ENCODE results near the gene KANSL3. TPM values are rescaled to one million over a fixed set of nuclear protein-coding genes. Genes with fewer than 3 reads are reported as not detected.
A peak's percentile ranks its signal among the peaks of the same experiment; 100 is the strongest.

Gene KANSL3
- total and polyA plus RNA-seq, 9 of the 15 experiments (the other 6 are each of a cell fraction or from before 2014, with no cell fraction given), result 11.3 to 43.7 (median 27.9) TPM

DNA sequence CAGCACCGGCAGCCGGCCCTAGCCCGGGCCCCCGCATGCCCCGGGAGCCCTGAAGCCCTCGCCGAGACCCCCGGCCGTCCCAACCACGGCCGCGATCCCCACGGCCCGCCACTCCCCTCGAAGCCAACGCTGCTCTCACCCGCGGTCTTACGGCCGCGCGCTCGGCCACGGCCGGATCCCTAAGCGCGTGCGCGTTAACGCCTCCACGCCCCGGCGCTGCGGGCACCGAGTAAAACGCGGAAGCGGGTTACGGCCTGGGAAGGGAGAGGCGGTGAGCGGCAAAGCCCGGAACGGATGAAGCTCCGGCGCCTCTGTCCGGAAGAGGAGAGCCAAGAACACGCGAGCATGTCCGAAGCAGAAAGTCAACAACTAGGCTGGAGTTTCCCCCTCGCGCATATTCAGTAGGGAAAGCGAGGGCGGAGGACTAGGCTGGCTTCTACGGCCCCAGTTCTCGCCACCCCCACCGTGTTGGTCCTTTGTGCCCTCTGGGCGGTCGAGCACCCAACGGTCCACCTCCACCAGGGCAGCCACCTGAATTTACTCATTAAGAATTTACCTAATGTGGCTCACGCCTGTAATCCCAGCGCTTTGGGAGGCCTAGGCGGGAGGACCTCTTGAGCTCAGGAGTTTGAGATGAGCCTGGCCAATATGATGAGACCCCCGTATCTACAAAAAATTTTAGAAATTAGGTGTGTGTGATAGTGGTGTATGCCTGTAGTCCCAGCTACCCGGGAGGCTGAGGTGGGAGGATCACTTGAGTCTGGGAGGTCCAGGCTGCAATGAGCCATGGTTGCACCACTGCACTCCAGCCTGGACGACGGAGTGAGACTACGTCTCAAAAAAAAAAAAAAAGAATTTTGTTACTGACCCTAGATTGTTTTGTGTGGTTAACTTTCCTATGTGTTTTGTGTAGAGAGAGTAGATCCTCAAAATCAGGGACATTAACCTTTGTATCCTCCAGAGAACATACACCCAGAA, at the start of gene KANSL3 (continued):
- TF ChIP-seq, protein P1, sequence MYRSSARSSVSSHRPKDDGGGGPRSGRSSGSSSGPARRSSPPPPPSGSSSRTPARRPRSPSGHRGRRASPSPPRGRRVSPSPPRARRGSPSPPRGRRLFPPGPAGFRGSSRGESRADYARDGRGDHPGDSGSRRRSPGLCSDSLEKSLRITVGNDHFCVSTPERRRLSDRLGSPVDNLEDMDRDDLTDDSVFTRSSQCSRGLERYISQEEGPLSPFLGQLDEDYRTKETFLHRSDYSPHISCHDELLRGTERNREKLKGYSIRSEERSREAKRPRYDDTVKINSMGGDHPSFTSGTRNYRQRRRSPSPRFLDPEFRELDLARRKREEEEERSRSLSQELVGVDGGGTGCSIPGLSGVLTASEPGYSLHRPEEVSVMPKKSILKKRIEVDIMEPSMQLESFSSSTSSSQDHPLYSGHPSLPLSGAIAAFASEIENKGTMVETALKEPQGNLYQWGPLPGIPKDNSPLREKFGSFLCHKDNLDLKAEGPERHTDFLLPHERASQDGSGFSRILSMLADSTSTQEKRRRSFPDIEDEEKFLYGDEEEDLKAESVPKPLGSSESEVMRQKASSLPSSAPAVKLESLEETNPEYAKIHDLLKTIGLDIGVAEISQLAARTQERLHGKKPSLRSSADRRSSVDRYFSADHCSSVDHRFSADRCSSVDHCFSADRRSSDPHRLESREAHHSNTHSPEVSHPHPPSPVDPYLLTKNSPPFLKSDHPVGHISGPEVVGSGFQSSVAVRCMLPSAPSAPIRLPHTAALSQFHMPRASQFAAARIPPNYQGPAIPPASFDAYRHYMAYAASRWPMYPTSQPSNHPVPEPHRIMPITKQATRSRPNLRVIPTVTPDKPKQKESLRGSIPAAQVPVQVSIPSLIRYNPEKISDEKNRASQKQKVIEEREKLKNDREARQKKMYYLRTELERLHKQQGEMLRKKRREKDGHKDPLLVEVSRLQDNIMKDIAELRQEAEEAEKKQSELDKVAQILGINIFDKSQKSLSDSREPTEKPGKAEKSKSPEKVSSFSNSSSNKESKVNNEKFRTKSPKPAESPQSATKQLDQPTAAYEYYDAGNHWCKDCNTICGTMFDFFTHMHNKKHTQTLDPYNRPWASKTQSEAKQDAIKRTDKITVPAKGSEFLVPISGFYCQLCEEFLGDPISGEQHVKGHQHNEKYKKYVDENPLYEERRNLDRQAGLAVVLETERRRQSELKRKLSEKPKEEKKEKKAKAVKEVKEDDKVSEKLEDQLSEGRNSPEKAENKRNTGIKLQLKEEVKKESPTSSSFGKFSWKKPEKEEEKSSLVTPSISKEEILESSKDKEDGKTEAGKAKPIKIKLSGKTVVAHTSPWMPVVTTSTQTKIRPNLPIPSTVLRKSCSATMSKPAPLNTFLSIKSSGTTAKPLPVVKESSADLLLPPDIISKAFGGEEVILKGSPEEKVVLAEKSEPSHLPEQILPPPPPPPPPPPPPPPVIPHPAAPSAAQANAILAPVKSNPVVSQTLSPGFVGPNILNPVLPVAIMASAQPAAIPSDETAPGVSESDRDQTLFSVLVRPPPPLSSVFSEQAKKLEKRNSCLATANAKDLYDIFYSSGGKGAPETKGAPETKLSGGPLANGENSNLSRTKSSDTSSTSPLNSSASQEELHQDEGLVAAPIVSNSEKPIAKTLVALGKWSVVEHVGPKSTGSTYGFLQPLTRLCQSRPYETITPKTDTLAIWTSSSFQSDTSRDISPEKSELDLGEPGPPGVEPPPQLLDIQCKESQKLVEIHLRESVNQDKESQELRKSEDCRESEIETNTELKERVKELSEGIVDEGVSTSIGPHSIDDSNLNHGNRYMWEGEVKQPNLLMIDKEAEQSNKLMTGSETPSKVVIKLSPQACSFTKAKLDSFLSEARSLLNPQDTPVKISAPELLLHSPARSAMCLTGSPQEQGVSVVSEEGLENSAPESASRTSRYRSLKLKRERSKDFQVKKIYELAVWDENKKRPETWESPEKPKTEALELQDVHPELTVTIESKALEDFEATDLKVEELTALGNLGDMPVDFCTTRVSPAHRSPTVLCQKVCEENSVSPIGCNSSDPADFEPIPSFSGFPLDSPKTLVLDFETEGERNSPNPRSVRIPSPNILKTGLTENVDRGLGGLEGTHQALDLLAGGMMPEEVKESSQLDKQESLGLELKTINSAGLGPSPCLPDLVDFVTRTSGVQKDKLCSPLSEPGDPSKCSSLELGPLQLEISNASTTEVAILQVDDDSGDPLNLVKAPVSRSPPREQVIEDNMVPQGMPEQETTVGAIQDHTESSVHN (IDR thresholded peaks at IDR 0.05; ENCODE audit: borderline replicate concordance in 1 of 2, low read depth in 1 of 2), result no peak
- TF ChIP-seq ZSCAN32 (CRISPR knock-in tag; IDR thresholded peaks at IDR 0.05) (no peak), NCOA1 (IDR thresholded peaks at IDR 0.05; ENCODE audit: low read depth) (0 out of 2 replicates have a peak, but pooled peaks have one; percentile 26), ZNF766 (CRISPR knock-in tag; conservative IDR thresholded peaks at IDR 0.05) (0 out of 2 replicates have a peak, but pooled peaks have one; percentile 32), ETV1 (tag; conservative IDR thresholded peaks at IDR 0.05; ENCODE audit: low read depth) (peak; percentile 98)
- TF ChIP-seq, protein P2, sequence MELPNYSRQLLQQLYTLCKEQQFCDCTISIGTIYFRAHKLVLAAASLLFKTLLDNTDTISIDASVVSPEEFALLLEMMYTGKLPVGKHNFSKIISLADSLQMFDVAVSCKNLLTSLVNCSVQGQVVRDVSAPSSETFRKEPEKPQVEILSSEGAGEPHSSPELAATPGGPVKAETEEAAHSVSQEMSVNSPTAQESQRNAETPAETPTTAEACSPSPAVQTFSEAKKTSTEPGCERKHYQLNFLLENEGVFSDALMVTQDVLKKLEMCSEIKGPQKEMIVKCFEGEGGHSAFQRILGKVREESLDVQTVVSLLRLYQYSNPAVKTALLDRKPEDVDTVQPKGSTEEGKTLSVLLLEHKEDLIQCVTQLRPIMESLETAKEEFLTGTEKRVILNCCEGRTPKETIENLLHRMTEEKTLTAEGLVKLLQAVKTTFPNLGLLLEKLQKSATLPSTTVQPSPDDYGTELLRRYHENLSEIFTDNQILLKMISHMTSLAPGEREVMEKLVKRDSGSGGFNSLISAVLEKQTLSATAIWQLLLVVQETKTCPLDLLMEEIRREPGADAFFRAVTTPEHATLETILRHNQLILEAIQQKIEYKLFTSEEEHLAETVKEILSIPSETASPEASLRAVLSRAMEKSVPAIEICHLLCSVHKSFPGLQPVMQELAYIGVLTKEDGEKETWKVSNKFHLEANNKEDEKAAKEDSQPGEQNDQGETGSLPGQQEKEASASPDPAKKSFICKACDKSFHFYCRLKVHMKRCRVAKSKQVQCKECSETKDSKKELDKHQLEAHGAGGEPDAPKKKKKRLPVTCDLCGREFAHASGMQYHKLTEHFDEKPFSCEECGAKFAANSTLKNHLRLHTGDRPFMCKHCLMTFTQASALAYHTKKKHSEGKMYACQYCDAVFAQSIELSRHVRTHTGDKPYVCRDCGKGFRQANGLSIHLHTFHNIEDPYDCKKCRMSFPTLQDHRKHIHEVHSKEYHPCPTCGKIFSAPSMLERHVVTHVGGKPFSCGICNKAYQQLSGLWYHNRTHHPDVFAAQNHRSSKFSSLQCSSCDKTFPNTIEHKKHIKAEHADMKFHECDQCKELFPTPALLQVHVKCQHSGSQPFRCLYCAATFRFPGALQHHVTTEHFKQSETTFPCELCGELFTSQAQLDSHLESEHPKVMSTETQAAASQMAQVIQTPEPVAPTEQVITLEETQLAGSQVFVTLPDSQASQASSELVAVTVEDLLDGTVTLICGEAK (IDR thresholded peaks at IDR 0.05), result peak; percentile 75
- TF ChIP-seq, protein P2 (CRISPR knock-in tag; IDR thresholded peaks at IDR 0.05), result no peak
- TF ChIP-seq, protein P3, sequence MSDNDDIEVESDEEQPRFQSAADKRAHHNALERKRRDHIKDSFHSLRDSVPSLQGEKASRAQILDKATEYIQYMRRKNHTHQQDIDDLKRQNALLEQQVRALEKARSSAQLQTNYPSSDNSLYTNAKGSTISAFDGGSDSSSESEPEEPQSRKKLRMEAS (CRISPR knock-in tag; IDR thresholded peaks at IDR 0.05), result peak; percentile 95

All from K562 (cell line).